CD4-positive, alpha-beta T cell treated with Interleukin-10 for 1 hour (primary cell): ENCODE data around the gene STARD13.

Experiments used
- DNase-seq: peaks from one replicate; pipeline ENCODE4 v3.0.0-alpha.2; 2020

The STARD13 gene

DNA sequence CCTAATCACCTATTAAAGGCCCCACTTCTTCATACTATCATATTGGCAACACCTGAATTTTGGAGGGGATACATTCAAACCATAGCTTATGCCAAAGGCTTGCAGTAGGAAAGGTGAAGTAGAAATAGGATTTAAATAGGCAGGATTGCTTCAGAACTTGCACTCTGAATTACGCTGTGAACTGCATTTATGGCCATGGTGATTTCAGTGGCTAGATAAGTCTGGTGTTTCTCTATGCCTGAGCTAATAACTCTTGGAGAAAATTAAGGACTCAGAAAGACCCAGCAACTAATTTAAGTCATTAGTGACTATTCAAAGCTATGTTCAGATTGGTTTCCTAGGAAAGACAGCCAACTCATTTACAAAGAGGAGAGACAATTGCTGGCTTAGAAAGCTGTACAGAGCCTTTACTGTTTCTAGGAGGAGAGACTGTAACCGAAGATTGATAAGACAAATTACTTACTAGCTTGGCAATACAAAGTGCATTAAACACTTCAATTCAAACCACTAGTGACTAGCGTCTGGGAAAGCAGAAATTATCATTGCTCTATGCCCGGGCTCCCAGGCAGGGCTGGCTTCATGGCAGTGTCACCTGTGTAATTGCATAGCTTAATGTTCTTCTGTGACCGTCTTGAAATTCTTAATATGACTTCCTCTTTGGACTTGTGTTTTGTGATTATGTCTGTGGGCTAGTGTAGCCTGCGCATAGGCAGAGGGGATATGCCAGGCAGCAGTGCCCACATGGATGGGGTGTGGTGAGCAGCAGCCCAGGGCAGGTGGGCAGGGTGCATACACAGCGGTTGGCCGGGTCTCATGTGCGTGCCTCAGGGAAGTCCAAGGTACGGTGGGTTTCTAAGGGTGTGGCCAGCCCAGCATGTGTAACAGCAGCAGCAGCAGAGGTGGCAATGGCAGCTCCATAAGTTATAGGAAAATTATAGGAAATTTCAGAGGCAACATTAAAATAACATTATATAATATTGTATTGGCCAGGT lies 209.3 kb downstream of the STARD13 start:
- no peak for DNase-seq

DNA sequence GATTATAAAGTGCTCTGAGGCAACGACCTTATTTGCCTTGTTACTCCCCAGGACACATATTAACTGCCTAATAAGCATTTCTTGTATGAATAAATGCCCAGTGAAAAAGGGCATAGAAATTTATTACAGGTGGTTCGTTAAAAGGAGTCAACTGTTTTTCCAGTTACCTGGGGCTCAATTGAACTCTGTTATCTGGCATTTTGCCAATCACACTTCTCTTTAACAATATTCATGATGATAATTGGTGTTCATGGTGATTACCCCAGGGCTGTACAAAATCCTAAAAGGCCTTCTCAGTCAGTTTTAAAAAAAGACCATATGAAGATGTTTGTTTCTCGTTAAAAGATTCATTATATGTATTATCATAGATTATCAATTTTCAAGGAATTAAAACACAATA lies 212.2 kb downstream of the STARD13 start:
- DNase-seq: no peak

DNA sequence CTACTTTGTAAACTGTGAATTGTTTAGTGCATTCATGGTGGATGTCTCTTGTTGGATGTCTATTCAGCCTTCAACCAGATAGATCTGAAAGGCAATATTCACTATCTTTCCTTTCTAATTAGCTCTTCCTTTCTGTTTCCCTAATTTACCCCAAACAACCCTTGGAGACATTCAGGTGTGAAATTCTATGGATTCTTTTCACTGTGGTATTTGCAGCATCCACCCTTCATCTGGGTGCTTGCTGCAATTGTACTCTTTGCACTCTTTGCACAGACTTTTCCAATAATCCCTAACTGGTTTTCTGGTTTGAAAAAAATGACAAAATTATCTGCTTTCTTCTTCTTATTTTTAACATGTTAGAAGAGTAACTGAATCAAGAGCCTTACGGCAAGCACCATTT lies 212.8 kb downstream of the STARD13 start:
- DNase-seq: no peak

DNA sequence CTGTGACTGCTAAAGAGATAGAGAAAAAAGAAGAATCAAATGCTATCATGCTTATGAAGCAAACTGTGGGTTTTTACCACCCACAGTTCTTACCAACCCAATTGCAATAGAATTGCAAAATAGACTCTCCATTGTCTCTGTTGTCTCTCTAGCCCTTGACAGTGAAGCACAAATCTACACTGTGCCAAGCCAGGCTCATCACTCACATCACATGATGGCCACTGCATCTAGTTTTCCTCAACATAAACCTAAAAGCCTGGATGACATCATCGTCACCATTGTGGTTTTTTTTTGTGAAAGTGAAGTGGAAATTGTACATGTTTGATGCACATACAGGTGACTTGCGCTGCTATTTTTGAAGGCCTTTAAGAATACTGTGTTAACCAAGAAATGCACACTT lies 213.3 kb downstream of the STARD13 start:
- DNase-seq: no peak

DNA sequence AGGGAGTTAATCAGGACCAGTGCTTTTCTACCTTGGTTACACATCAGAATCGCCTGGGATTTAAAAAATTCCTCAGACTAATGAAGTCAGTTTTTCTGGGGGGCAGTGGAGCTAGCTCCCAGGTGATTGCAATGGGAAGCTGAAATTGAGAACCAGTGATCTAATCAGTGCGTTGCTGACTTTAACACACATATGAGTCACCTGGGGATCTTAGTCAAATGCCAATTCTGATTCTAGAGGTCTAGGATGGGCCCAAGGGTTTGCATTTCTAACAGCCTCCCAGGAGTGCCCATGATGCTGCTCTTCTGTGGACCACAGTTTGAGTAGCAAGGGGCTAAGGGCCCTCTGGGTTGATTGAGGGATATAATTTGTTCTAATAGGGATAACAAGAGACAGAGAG lies 214.8 kb downstream of the STARD13 start:
- no peak for DNase-seq

DNA sequence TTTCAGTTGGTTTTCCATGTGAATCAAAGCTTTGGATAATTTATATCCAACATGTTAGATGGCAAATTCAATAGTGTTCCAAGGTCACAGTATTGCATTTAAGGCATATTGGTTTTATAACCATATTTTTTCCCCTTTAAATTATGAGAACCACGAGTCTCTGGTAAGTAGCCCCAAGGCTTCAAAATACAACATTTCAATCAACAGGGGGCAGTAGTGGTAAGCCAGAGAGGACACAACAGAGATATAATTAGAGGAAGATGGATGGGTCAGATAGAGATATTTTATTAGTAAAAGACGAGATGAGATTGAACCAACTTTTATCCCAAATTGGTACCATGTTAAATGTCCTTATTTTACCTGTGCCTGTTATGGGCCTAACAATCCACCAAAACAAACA lies 216.2 kb downstream of the STARD13 start:
- DNase-seq: no peak

DNA sequence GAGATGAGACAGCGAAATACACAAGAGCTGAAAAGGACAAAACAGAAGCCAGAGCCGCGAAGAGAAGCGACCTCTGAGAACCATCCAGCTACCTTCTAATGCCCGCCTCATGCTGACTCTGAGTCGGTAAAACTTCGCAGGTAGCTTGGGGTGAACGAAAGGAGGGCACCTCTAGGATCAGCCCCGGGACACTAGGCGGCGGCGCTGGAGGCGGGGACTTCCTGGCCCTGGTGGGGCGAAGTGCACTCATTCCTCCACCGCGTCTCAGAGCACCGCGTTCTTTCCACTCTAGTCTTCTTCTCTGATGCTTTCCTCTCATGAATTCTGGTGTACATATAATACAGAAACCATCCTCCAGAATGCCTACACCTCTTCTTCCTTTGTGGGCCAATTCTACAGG lies 219.2 kb downstream of the STARD13 start:
- DNase-seq: no peak

DNA sequence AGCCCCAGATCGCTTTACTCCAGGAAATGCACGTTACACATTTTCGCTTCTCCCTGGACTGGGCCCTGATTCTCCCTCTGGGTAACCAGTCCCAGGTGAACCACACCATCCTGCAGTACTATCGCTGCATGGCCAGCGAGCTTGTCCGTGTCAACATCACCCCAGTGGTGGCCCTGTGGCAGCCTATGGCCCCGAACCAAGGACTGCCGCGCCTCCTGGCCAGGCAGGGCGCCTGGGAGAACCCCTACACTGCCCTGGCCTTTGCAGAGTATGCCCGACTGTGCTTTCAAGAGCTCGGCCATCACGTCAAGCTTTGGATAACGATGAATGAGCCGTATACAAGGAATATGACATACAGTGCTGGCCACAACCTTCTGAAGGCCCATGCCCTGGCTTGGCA lies 224.7 kb downstream of the STARD13 start:
- no peak for DNase-seq

DNA sequence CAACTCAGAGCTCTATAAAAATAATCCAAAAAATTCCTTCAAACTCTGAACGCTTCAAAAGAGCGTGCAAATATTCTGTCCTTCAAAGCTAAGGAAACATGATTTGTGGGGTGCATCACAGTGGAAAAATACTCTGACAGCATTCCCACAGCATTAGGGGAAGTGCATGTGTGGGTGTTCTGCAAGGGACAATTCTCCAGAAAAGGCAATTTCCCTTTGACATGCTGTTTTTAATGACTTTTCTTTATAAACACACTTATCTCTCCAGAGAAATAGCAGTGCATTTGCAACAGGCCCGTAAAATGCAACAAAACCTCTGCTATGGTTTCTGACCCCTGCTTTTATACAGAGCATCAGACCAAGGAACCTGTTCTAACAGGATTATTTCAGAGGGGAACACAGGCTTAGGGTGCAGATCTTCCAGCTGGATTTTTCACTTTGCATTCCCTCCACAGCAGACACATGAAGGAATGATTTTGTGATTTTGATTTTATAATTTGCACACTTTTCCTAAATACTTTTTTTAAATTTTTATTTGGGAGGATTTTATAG lies 226.7 kb downstream of the STARD13 start:
- DNase-seq: no peak

DNA sequence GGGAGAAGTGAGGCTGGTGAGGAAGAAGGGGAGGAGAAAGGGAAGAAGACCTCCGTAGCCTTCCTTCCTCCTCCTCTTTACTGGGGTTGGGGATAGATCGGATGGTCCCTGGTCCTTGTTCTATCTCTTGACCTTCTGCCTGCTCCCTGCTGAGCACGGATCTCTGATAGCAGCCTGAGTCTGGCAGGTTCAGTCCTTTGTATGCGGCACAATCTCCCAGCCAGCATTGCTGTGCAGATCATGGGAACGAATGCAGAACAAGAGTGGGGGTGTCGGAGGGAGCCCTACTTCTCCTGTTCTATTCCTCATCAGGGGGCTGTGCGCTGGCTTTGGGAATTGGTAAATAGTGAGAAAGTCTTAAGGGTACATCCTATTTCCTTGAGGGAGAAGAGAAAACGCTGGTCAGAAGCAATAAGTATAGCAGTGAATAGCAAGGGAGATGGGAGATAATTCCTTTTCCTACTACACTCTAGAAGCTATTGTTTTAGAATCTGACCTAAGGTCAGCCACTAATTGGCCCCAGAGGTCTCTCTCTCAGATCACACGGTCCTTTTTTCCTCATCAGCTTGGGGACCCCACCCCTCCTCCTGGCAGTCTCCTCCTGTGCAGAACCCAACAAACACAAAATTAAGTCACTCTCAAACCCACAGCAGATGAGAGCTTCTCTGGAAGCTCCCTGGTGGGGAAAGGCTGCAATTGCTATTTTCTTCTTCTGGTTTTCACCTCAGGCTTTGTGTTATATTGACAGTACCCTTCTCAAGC lies 228.4 kb downstream of the STARD13 start:
- DNase-seq: no peak

DNA sequence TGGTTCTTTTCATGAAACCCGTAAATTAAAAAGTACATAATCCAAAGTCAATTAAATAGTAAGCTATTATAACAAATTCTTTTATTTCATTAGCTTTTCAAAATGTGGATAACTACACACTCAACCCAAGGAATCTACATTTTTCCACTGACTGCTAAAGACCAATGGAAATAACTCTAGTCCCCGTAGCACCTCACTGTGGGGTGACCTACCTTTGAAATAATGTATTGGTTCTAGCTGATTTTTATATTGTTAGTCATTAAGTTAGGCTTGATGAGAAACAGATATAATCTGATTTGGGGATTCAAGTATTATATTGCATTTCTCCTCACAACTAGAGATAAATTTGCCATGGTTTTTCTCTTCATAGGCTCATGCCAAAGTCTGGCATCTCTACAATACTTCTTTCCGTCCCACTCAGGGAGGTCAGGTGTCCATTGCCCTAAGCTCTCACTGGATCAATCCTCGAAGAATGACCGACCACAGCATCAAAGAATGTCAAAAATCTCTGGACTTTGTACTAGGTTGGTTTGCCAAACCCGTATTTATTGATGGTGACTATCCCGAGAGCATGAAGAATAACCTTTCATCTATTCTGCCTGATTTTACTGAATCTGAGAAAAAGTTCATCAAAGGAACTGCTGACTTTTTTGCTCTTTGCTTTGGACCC lies 232.0 kb downstream of the STARD13 start:
- no peak for DNase-seq
